GM10266 (cell line): Measurements from ENCODE around the gene EIF1.
"Not testable (repeated sequence)": the region's sequence is repeated elsewhere in the genome, so short reads cannot be mapped to it uniquely, and the experiment has no call there.

Source experiments
- DNase-seq: peaks from one replicate; pipeline ENCODE4 v3.0.0; 2012; ENCODE audit errors: extremely low spot score
- CTCF ChIP-seq: IDR thresholded peaks from 2 replicates; pipeline ENCODE4 v1.5.1; 2012; ENCODE audit warnings: mild to moderate bottlenecking, low read depth; ENCODE audit not compliant: control insufficient read depth, insufficient read depth; ENCODE audit errors: missing control alignments

Gene EIF1

GRCh38 chr17:41691031-41691777, 2.5 kb downstream of the EIF1 start:
- TF ChIP-seq CTCF: no peak
- no peak for DNase-seq

DNA sequence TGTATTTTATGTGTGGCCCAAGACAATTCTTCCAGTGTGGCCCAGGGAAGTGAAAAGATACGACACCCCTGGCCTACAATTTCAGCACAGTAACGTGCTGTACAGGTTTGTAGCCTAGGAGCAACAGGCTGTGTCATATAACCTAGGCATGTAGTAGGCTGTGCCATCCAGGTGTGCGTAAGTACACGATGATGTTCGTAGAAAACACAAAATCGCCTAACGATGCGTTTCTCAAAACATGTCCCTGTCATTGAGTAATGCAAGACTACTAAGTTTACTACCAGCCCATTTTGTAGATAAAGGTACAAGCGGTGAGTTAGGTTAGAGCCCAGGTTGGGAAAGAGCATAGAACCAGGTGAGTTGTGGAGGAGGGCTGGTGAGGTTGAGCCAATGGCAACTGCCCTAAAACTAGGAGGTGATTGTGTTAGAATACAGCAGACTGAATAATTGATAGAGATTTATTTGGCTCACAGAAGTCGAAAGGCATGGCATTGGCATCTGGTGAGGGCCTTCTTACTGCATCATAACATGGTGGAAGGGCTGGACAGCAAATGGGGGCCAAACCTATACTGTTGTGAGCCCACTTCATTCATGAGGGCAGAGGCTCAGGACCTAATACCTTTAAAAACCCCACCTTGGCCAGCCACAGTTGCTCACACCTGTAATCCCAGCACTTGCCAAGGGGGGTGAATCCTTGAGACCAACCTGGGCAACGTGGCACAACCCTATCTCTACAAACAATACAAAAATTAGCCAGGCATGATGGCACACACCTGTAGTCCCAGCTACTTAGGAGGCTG, 4.2 kb downstream of the EIF1 start:
- TF ChIP-seq CTCF: no peak
- DNase-seq: no peak

- TF ChIP-seq CTCF: no peak
- no peak for DNase-seq
These were observed 6.5 kb downstream of the EIF1 start for GRCh38 chr17:41695134-41695661.

- peak; percentile 77 for TF ChIP-seq CTCF
- DNase-seq: peak; percentile 74
These were observed 7.5 kb downstream of the EIF1 start for GRCh38 chr17:41695954-41696757.

- no peak for DNase-seq
- no peak for TF ChIP-seq CTCF
These were observed 8.7 kb downstream of the EIF1 start for GRCh38 chr17:41697122-41697962.

- DNase-seq: not testable (repeated sequence)
These were observed 12.2 kb downstream of the EIF1 start for GRCh38 chr17:41700843-41701242.
